Measurements from ENCODE around the gene COG8. TPM values are rescaled to one million over a fixed set of nuclear protein-coding genes. Genes with fewer than 3 reads are reported as not detected.

COG8 gene
- total RNA-seq, 1 donor from 2014 or later: 32.3 TPM

GRCh38 chr16:69318911-69319289, 20.5 kb downstream of the COG8 start:
- ATAC-seq: no peak
- no peaks in the 10 kb centered on the region for H3K9me3 ChIP-seq
- H3K4me1 ChIP-seq: peaks cover under 1% of the 10 kb centered on the region
- no peak overlapping the region for H3K4me3 ChIP-seq
- intact Hi-C loops (cut with DNase I): no loop called here
- H3K27ac ChIP-seq: no peak overlapping the region
- DNase-seq: peak; percentile 44
- H3K36me3 ChIP-seq: peaks cover 98% of the 10 kb centered on the region
- no peaks in the 10 kb centered on the region for H3K27me3 ChIP-seq
- no peak for TF ChIP-seq CTCF (IDR thresholded peaks at IDR 0.05)

GRCh38 chr16:69318177-69318910, 21.0 kb downstream of the COG8 start:
- Histone ChIP-seq H3K4me3 (no peak overlapping the region), H3K36me3 (peaks cover 93% of the 10 kb centered on the region), H3K9me3 (no peaks in the 10 kb centered on the region), H3K27me3 (no peaks in the 10 kb centered on the region), H3K27ac (no peak overlapping the region), H3K4me1 (peaks cover under 1% of the 10 kb centered on the region)
- ATAC-seq (peak; percentile 64), DNase-seq (peak; percentile 62)
- intact Hi-C loops (cut with DNase I): no loop called here
- TF ChIP-seq CTCF (IDR thresholded peaks at IDR 0.05): no peak

DNA sequence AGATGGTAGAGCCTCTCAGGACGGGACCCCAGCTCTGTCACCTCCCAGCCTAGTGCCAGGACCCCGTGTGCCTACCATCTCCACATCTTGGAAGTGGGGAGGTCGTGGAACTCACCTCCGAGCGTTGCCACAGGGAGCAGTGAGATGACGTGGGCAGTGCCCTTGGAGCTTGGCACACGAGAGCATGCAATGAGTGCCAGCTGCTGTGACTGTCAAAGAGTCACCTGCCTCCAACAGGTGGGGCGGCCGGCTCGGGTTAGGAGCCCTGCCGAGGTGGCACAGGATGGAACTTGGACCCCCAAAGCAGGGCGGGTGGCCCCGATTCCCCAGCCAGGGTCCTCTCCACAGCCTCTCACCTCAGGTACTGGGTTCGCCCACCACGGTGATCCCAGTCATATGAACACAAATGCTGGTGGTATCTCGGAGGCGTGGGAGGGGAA, 22.7 kb downstream of the COG8 start:
- intact Hi-C loops (cut with DNase I): no loop called here
- Histone ChIP-seq H3K4me3 (no peak overlapping the region), H3K9me3 (no peaks in the 10 kb centered on the region), H3K27ac (no peak overlapping the region), H3K27me3 (no peaks in the 10 kb centered on the region), H3K4me1 (peaks cover 15% of the 10 kb centered on the region), H3K36me3 (peaks cover 76% of the 10 kb centered on the region)
- ATAC-seq: no peak
- DNase-seq: no peak
- TF ChIP-seq CTCF (IDR thresholded peaks at IDR 0.05): no peak

- TF ChIP-seq CTCF (IDR thresholded peaks at IDR 0.05): no peak
- no peak for DNase-seq
- H3K4me1 ChIP-seq: peaks cover 15% of the 10 kb centered on the region
- H3K9me3 ChIP-seq: no peaks in the 10 kb centered on the region
- H3K27me3 ChIP-seq: no peaks in the 10 kb centered on the region
- no peak overlapping the region for H3K4me3 ChIP-seq
- intact Hi-C loops (cut with DNase I): no loop called here
- H3K36me3 ChIP-seq: peaks cover 66% of the 10 kb centered on the region
- H3K27ac ChIP-seq: no peak overlapping the region
- ATAC-seq: no peak
Measured at GRCh38 chr16:69315486-69316311, 23.7 kb downstream of the COG8 start.

- Histone ChIP-seq H3K4me3 (no peak overlapping the region), H3K9me3 (no peaks in the 10 kb centered on the region), H3K27ac (no peak overlapping the region), H3K27me3 (no peaks in the 10 kb centered on the region), H3K4me1 (peaks cover 15% of the 10 kb centered on the region), H3K36me3 (peaks cover 55% of the 10 kb centered on the region)
- ATAC-seq (no peak), DNase-seq (no peak)
- intact Hi-C loops (cut with DNase I): no loop called here
- TF ChIP-seq CTCF (IDR thresholded peaks at IDR 0.05): no peak
Measured at GRCh38 chr16:69314534-69314933, 24.8 kb downstream of the COG8 start.
